ENCODE data around the gene ARHGAP27. TPM values are rescaled to one million over a fixed set of nuclear protein-coding genes. Genes with fewer than 3 reads are reported as not detected.

Gene ARHGAP27
- total and polyA plus RNA-seq, 2 of the 4 experiments (the other 2 are of a cell fraction): under 0.01 to 0.89 TPM

GRCh38 chr17:45406107-45406506 lies 26.6 kb downstream of the ARHGAP27 start:
- Histone ChIP-seq H4K91ac (ENCODE audit: insufficient read depth, low read depth, low read length) (no peak overlapping the region), H3K36me3 (ENCODE audit: control insufficient read depth, insufficient read depth, low read length) (no peaks in the 10 kb centered on the region), H2AK5ac (ENCODE audit: low read depth, low read length) (no peak overlapping the region), H3K9me1 (ENCODE audit: insufficient read depth, low read length) (no peaks in the 10 kb centered on the region), H3K14ac (replicated peaks; ENCODE audit: low read depth, low read length) (no peak overlapping the region), H3K27ac (ENCODE audit: insufficient read depth, low read length) (no peak overlapping the region), H3K9me3 (ENCODE audit: control insufficient read depth, insufficient read depth, low read length) (no peaks in the 10 kb centered on the region), H3K4me2 (ENCODE audit: low read depth, low read length) (no peak overlapping the region), H2BK20ac (ENCODE audit: low read depth, low read length) (no peak overlapping the region), H3K18ac (ENCODE audit: low read depth, low read length) (no peak overlapping the region), H2BK120ac (ENCODE audit: low read depth, low read length) (no peak overlapping the region), H4K8ac (ENCODE audit: low read depth in 2 of 2, low read length in 2 of 2) (no peak overlapping the region), H3K79me1 (ENCODE audit: low read depth in 1 of 2, low read length in 2 of 2) (no peaks in the 10 kb centered on the region), H3K23ac (ENCODE audit: low read depth, low read length) (no peak overlapping the region), H2AFZ (replicated peaks; ENCODE audit: low read length, poor library complexity) (no peak overlapping the region), H3K27me3 (ENCODE audit: control insufficient read depth, insufficient read depth, low read length) (peaks cover 23% of the 10 kb centered on the region), H2BK15ac (ENCODE audit: low read depth, low read length) (no peak overlapping the region), H3K4ac (ENCODE audit: low read depth, low read length) (no peak overlapping the region), H3K4me1 (ENCODE audit: control insufficient read depth, insufficient read depth, low read length) (peaks cover 6% of the 10 kb centered on the region; the same call in 1 of the 2 replicates), H4K5ac (ENCODE audit: low read depth, low read length) (no peak overlapping the region), H3K9ac (ENCODE audit: low read depth, low read length) (no peak overlapping the region), H4K20me1 (ENCODE audit: insufficient read depth, low read length) (no peaks in the 10 kb centered on the region; the same call in none of the 2 replicates), H3K56ac (ENCODE audit: extremely low read depth, insufficient read depth, low read length) (no peak overlapping the region), H2AK9ac (replicated peaks; ENCODE audit: low read depth, low read length, poor library complexity) (no peak overlapping the region), H3K4me3 (ENCODE audit: insufficient read depth, low read depth, low read length) (no peak overlapping the region), H2BK5ac (ENCODE audit: low read depth, low read length, poor library complexity, severe bottlenecking) (no peak overlapping the region)
- BruUV-seq (replicated peaks): no TSS peak
- dilution Hi-C loops (cut with HindIII; ENCODE audit: low sequenced_read_pairs, unreplicated experiment) (no loop called here), in situ Hi-C loops (cut with MboI; ENCODE audit: low sequenced_read_pairs) (loop anchor here (25.0 kb wide), 1 partner anchor 431 kb away; the partner anchor contains the start of gene SPPL2C), intact Hi-C loops (cut with micrococcal nuclease) (no loop called here)
- DNase-seq (no peak), ATAC-seq (ENCODE audit: low read depth) (no peak)
- no CpG with 5 or more reads among the region's 7 CpGs for WGBS, 2 experiments (ENCODE audit: extremely low coverage in 2 of 2, insufficient read length in 1 of 2)
- CTCF ChIA-PET: no interaction called here
- POLR2A ChIA-PET (ENCODE audit: unreplicated experiment): no interaction called here
- TF ChIP-seq BHLHE40 (IDR thresholded peaks at IDR 0.05; ENCODE audit: low read depth, low read length) (no peak), SMC3 (IDR thresholded peaks at IDR 0.05; ENCODE audit: low read depth, low read length) (no peak), USF2 (IDR thresholded peaks at IDR 0.05; ENCODE audit: low read depth, low read length) (no peak), MAFK (IDR thresholded peaks at IDR 0.05; ENCODE audit: low read depth, low read length) (no peak), RAD21 (IDR thresholded peaks at IDR 0.05; ENCODE audit: low read length) (no peak), NFE2L2 (IDR thresholded peaks at IDR 0.05; ENCODE audit: low read depth, low read length) (no peak), CEBPB (IDR thresholded peaks at IDR 0.05; ENCODE audit: low read depth, low read length) (no peak), CHD1 (IDR thresholded peaks at IDR 0.05; ENCODE audit: low read depth, low read length) (no peak), MAZ (IDR thresholded peaks at IDR 0.05; ENCODE audit: borderline replicate concordance, low read depth, low read length) (no peak)

Data from IMR-90 (cell line).